Measurements from ENCODE around the gene ARHGAP25. TPM values are rescaled to one million over a fixed set of nuclear protein-coding genes. Genes with fewer than 3 reads are reported as not detected.

The ARHGAP25 gene
- total RNA-seq, 1 donor from 2014 or later = 0.43 TPM

GRCh38 chr2:68698567-68699377 is 35.8 kb upstream of the ARHGAP25 start:
- no peak for TF ChIP-seq CTCF (IDR thresholded peaks at IDR 0.05)

DNA sequence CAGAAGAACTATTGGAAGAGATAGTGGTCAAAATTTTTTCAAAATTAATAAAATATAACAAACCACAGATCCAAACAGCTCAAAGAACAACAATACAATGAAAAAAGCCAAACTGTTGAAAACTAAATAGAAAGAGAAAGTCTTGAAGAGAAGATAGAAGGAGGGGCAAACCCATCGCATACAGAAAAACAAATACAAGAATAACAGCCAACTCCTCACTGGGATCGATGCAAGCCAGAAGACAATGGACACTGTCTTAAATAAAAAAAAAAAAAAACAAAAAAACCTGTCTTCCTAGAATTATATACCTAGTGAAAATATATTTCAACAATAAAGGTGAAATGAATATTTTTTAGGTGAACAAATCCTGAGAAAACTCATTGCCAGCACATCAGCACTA is 34.1 kb upstream of the ARHGAP25 start:
- Mint-ChIP-seq H3K36me3 (ENCODE audit: unreplicated experiment) (no peaks in the 10 kb centered on the region), H3K4me3 (ENCODE audit: unreplicated experiment) (no peak overlapping the region), H3K9me3 (ENCODE audit: unreplicated experiment) (peaks cover 12% of the 10 kb centered on the region), H3K27me3 (ENCODE audit: unreplicated experiment) (peaks cover 53% of the 10 kb centered on the region), H3K4me1 (ENCODE audit: unreplicated experiment) (no peaks in the 10 kb centered on the region), H3K27ac (ENCODE audit: unreplicated experiment) (no peak overlapping the region)
- TF ChIP-seq CTCF (IDR thresholded peaks at IDR 0.05) = no peak
- DNase-seq (ENCODE audit: extremely low spot score, unreplicated experiment) = no peak

More at GRCh38 chr2:68698567-68699377, 35.8 kb upstream of the ARHGAP25 start:
- Mint-ChIP-seq H3K36me3 (ENCODE audit: unreplicated experiment) (no peaks in the 10 kb centered on the region), H3K27ac (ENCODE audit: unreplicated experiment) (no peak overlapping the region), H3K9me3 (ENCODE audit: unreplicated experiment) (peaks cover 12% of the 10 kb centered on the region), H3K4me3 (ENCODE audit: unreplicated experiment) (no peak overlapping the region), H3K27me3 (ENCODE audit: unreplicated experiment) (peaks cover 53% of the 10 kb centered on the region), H3K4me1 (ENCODE audit: unreplicated experiment) (no peaks in the 10 kb centered on the region)
- DNase-seq (ENCODE audit: extremely low spot score, unreplicated experiment) = no peak

DNA sequence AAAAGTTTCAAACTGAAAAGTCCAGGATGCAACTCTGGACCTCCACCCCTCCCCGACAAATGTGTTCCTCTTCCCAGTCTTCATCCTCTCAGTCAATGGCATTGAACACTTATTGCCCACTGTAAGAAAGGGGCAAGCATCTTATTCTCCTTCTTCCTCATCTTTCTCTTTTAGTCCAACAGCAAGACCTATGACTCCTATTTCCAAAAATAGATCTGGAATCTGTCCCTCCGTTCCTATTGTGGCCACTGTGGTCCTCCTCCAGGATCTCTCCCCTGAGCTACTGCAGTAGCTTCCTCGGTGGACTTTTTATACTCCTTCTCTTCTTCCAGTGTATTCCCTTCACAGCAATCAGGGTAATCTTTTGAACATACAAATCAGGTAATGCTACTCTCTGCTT is 28.0 kb upstream of the ARHGAP25 start:
- H3K4me3 Mint-ChIP-seq (ENCODE audit: unreplicated experiment) = no peak overlapping the region
- peaks cover 77% of the 10 kb centered on the region for H3K27me3 Mint-ChIP-seq (ENCODE audit: unreplicated experiment)
- no peaks in the 10 kb centered on the region for H3K36me3 Mint-ChIP-seq (ENCODE audit: unreplicated experiment)
- H3K9me3 Mint-ChIP-seq (ENCODE audit: unreplicated experiment) = no peaks in the 10 kb centered on the region
- TF ChIP-seq CTCF (IDR thresholded peaks at IDR 0.05) = no peak
- H3K27ac Mint-ChIP-seq (ENCODE audit: unreplicated experiment) = no peak overlapping the region
- peaks cover 4% of the 10 kb centered on the region for H3K4me1 Mint-ChIP-seq (ENCODE audit: unreplicated experiment)
- no peak for DNase-seq (ENCODE audit: extremely low spot score, unreplicated experiment)

DNA sequence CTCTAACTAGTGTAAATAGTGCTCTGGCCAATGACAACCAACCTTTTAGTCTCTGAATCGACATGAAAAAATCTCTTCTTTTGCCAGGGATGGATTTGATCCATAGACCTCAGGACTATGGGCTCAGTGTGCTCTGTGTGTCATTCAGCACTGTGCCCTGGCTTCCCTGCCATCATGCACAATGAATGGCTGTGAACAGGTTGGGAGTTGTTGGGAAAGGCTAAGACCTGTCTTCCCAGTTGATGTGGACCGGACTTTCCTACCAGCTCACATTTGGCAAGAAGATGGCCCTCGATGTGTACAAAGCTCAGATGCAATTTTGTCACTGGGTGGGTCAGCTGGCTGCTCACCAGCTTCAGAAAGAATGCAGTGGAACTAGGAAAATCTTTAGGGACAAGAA is 26.0 kb upstream of the ARHGAP25 start:
- Mint-ChIP-seq H3K27ac (ENCODE audit: unreplicated experiment) (no peak overlapping the region), H3K27me3 (ENCODE audit: unreplicated experiment) (peaks cover 76% of the 10 kb centered on the region), H3K4me1 (ENCODE audit: unreplicated experiment) (peaks cover 4% of the 10 kb centered on the region), H3K4me3 (ENCODE audit: unreplicated experiment) (no peak overlapping the region), H3K9me3 (ENCODE audit: unreplicated experiment) (no peaks in the 10 kb centered on the region), H3K36me3 (ENCODE audit: unreplicated experiment) (no peaks in the 10 kb centered on the region)
- no peak for DNase-seq (ENCODE audit: extremely low spot score, unreplicated experiment)
- TF ChIP-seq CTCF (IDR thresholded peaks at IDR 0.05) = no peak

DNA sequence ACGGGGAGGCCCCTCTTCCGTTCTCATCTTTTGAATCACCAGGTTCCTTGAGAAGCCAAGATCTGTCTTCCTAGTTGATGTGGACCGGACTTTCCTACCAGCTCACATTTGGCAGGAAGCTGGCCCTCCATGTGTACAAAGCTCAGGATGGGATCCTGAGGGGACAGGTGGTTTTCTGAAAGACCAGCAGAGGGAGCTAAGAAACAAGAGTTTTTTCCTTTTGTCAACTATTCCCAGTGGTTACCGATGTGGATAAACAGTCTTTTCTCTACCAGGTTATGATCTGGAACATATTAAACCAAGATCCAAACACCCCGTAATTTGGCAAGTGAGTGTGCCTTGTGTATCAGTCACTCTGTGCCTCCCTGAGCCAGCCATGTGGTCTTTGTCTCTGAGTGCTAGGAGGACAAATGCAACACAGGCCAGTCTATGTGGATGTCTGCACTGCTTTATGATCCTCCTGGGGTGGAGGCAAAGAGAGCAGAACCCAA is 25.1 kb upstream of the ARHGAP25 start:
- H3K9me3 Mint-ChIP-seq (ENCODE audit: unreplicated experiment) = no peaks in the 10 kb centered on the region
- peaks cover 4% of the 10 kb centered on the region for H3K4me1 Mint-ChIP-seq (ENCODE audit: unreplicated experiment)
- H3K36me3 Mint-ChIP-seq (ENCODE audit: unreplicated experiment) = no peaks in the 10 kb centered on the region
- no peak overlapping the region for H3K4me3 Mint-ChIP-seq (ENCODE audit: unreplicated experiment)
- no peak overlapping the region for H3K27ac Mint-ChIP-seq (ENCODE audit: unreplicated experiment)
- H3K27me3 Mint-ChIP-seq (ENCODE audit: unreplicated experiment) = peaks cover 81% of the 10 kb centered on the region
- peak; percentile 73 for TF ChIP-seq CTCF (IDR thresholded peaks at IDR 0.05)
- no peak for DNase-seq (ENCODE audit: extremely low spot score, unreplicated experiment)
